ENCODE measurements around the gene UBE2D4.
"Not testable (repeated sequence)": the region's sequence is repeated elsewhere in the genome, so short reads cannot be mapped to it uniquely, and the experiment has no call there.

Gene UBE2D4

GRCh38 chr7:43914795-43915194 lies 11.4 kb upstream of the UBE2D4 start:
- DNase-seq (ENCODE audit: low read depth in 2 of 2), result no peak

- DNase-seq (ENCODE audit: low read depth in 2 of 2), result no peak
Measured at GRCh38 chr7:43915907-43916306, 10.3 kb upstream of the UBE2D4 start.

GRCh38 chr7:43921423-43921822 lies 4.8 kb upstream of the UBE2D4 start:
- DNase-seq (ENCODE audit: low read depth in 2 of 2), result no peak

- no peak for DNase-seq (ENCODE audit: low read depth in 2 of 2)
Measured at GRCh38 chr7:43922726-43923125, 3.5 kb upstream of the UBE2D4 start.

GRCh38 chr7:43926798-43927123 lies 525 bp downstream of the UBE2D4 start:
- DNase-seq (ENCODE audit: low read depth in 2 of 2), result no peak

- no peak for DNase-seq (ENCODE audit: low read depth in 2 of 2)
Measured at GRCh38 chr7:43927810-43928209, 1.6 kb downstream of the UBE2D4 start.

GRCh38 chr7:43929529-43930457 lies 3.6 kb downstream of the UBE2D4 start:
- DNase-seq (ENCODE audit: low read depth in 2 of 2), result no peak

- DNase-seq (ENCODE audit: low read depth in 2 of 2), result no peak
Measured at GRCh38 chr7:43931346-43931745, 5.1 kb downstream of the UBE2D4 start.

GRCh38 chr7:43933902-43934560 lies 7.8 kb downstream of the UBE2D4 start:
- DNase-seq (ENCODE audit: low read depth in 2 of 2), result no peak

GRCh38 chr7:43937444-43937843 lies 11.2 kb downstream of the UBE2D4 start:
- no peak for DNase-seq (ENCODE audit: low read depth in 2 of 2)

GRCh38 chr7:43938892-43939482 lies 12.8 kb downstream of the UBE2D4 start:
- DNase-seq (ENCODE audit: low read depth in 2 of 2), result no peak

GRCh38 chr7:43942250-43942649 lies 16.0 kb downstream of the UBE2D4 start:
- no peak for DNase-seq (ENCODE audit: low read depth in 2 of 2)

GRCh38 chr7:43942997-43943396 lies 16.8 kb downstream of the UBE2D4 start:
- no peak for DNase-seq (ENCODE audit: low read depth in 2 of 2)

- no peak for DNase-seq (ENCODE audit: low read depth in 2 of 2)
Measured at GRCh38 chr7:43943417-43944187, 17.4 kb downstream of the UBE2D4 start.

- DNase-seq (ENCODE audit: low read depth in 2 of 2), result no peak
Measured at GRCh38 chr7:43944286-43944685, 18.1 kb downstream of the UBE2D4 start.

GRCh38 chr7:43952028-43952427 lies 25.8 kb downstream of the UBE2D4 start:
- DNase-seq (ENCODE audit: low read depth in 2 of 2), result no peak

GRCh38 chr7:43953071-43953470 lies 26.8 kb downstream of the UBE2D4 start:
- no peak for DNase-seq (ENCODE audit: low read depth in 2 of 2)

GRCh38 chr7:43954524-43955228 lies 28.4 kb downstream of the UBE2D4 start:
- no peak for DNase-seq (ENCODE audit: low read depth in 2 of 2)

- no peak for DNase-seq (ENCODE audit: low read depth in 2 of 2)
Measured at GRCh38 chr7:43956027-43956426, 29.8 kb downstream of the UBE2D4 start.

GRCh38 chr7:43960933-43961332 lies 34.7 kb downstream of the UBE2D4 start:
- no peak for DNase-seq (ENCODE audit: low read depth in 2 of 2)

GRCh38 chr7:43966392-43966791 lies 40.2 kb downstream of the UBE2D4 start:
- DNase-seq (ENCODE audit: low read depth in 2 of 2), result not testable (repeated sequence)

Data from stimulated activated CD8-positive, alpha-beta memory T cell treated with anti-CD3 and anti-CD28 coated beads, Interleukin-2, amount 100 ng/mL, for 1 hour (primary cell).